Smooth muscle cell (in vitro differentiated cells): ENCODE measurements around the gene ARMC12. TPM values are rescaled to one million over a fixed set of nuclear protein-coding genes. Genes with fewer than 3 reads are reported as not detected.

Experiments
- DNase-seq: peaks from one replicate; lab custom pipeline; 2025; ENCODE audit not compliant: unreplicated experiment; lab: John Stamatoyannopoulos, UW
- H2AFZ ChIP-seq: fragments of 200-600 bp; sonication (generic); 2 replicates; pipeline ENCODE4 v1.6.0; 2016; ENCODE audit warnings: antibody characterized with exemption, low read depth, mild to moderate bottlenecking
- H3F3A ChIP-seq: fragments of 200-600 bp; sonication (generic); 2 replicates; pipeline ENCODE4 v1.6.0; 2017; ENCODE audit warnings: antibody characterized with exemption, low read depth
- H3K27ac ChIP-seq: fragments of 200-600 bp; sonication (generic); 2 replicates; pipeline ENCODE4 v1.5.1; 2016; ENCODE audit warnings: low read depth, mild to moderate bottlenecking
- H3K27me3 ChIP-seq: fragments of 200-600 bp; sonication (generic); 2 replicates; pipeline ENCODE4 v1.6.1; 2016; ENCODE audit warnings: low read depth, mild to moderate bottlenecking
- H3K36me3 ChIP-seq: fragments of 200-600 bp; sonication (generic); 2 replicates; pipeline ENCODE4 v1.5.1; 2016; ENCODE audit warnings: low read depth
- H3K4me1 ChIP-seq: fragments of 200-600 bp; sonication (generic); 2 replicates; pipeline ENCODE4 v1.5.1; 2016; ENCODE audit warnings: low read depth
- H3K4me2 ChIP-seq: fragments of 200-600 bp; sonication (generic); 2 replicates; pipeline ENCODE4 v1.6.0; 2016; ENCODE audit warnings: mild to moderate bottlenecking
- H3K4me3 ChIP-seq: fragments of 200-600 bp; sonication (generic); 2 replicates; pipeline ENCODE4 v1.5.1; 2016; ENCODE audit warnings: mild to moderate bottlenecking
- H3K79me2 ChIP-seq: fragments of 200-600 bp; sonication (generic); 2 replicates; pipeline ENCODE4 v1.6.0; 2016; ENCODE audit warnings: low read depth, mild to moderate bottlenecking
- H3K9ac ChIP-seq: fragments of 200-600 bp; sonication (generic); 2 replicates; pipeline ENCODE4 v1.6.0; 2016; ENCODE audit warnings: low read depth
- H3K9me3 ChIP-seq: fragments of 200-600 bp; sonication (generic); replicated peaks from 2 replicates; pipeline ENCODE4 v1.5.1; 2016; ENCODE audit warnings: low read depth
- H4K20me1 ChIP-seq: fragments of 200-600 bp; sonication (generic); 2 replicates; pipeline ENCODE4 v1.6.0; 2016; ENCODE audit warnings: low read depth
- CTCF ChIP-seq: fragments of 200-600 bp; sonication (generic); IDR thresholded peaks from 2 replicates; pipeline ENCODE4 v1.5.1; 2017; ENCODE audit warnings: borderline replicate concordance, mild to moderate bottlenecking, antibody characterized with exemption; ENCODE audit not compliant: insufficient read depth, poor library complexity, severe bottlenecking
- WGBS: methylation state at CpG from one replicate; pipeline ENCODE4 v1.1.7; 2016; ENCODE audit warnings: low lambda C conversion rate; 5-methylcytosine and 5-hydroxymethylcytosine counted together
- polyA plus RNA-seq: library from polyadenylated mRNA; unstranded; fragments of >200 nt; fragmentation: Nextera tagmentation; extraction: Ambion mirVana; gene quantifications from 2 replicates; pipeline ENCODE4 v1.2.1, GENCODE V29; 2016
- total RNA-seq: library from RNA; depleted of rRNA; stranded (reverse); fragments of >200 nt; gene quantifications from 2 replicates; pipeline ENCODE4 v1.2.3, GENCODE V29; 2014

Gene ARMC12
- total and polyA plus RNA-seq, 2 experiments from 2014 or later: 3.5 TPM; not detected in 1

- no peak for DNase-seq
- no peak overlapping the region for H2AFZ ChIP-seq
- H3K9me3 ChIP-seq: no peaks in the 10 kb centered on the region
- H3K4me3 ChIP-seq: no peak overlapping the region
- no peaks in the 10 kb centered on the region for H3K27me3 ChIP-seq
- no peaks in the 10 kb centered on the region for H3K79me2 ChIP-seq
- TF ChIP-seq CTCF: no peak
- H3K36me3 ChIP-seq: no peaks in the 10 kb centered on the region
- H4K20me1 ChIP-seq: no peaks in the 10 kb centered on the region
- no peak overlapping the region for H3K27ac ChIP-seq
- no peak overlapping the region for H3K4me2 ChIP-seq
- H3K4me1 ChIP-seq: peaks cover 24% of the 10 kb centered on the region
- whole genome bisulfite sequencing: 83% methylated on average over 4 of the region's 4 CpGs
- H3F3A ChIP-seq: peaks cover 5% of the 10 kb centered on the region
- H3K9ac ChIP-seq: no peak overlapping the region
Measured at GRCh38 chr6:35718375-35718736, 18.5 kb upstream of the ARMC12 start.

- Histone ChIP-seq H3K36me3 (no peaks in the 10 kb centered on the region), H3K27me3 (no peaks in the 10 kb centered on the region), H3K4me2 (peak overlapping the region; percentile 82), H4K20me1 (no peaks in the 10 kb centered on the region), H3K4me3 (no peak overlapping the region), H3K79me2 (no peaks in the 10 kb centered on the region), H3K9me3 (no peaks in the 10 kb centered on the region), H3K9ac (no peak overlapping the region), H2AFZ (peak overlapping the region; percentile 94), H3K4me1 (peaks cover 24% of the 10 kb centered on the region), H3K27ac (peak overlapping the region; percentile 37), H3F3A (peaks cover 5% of the 10 kb centered on the region)
- WGBS: 70% methylated on average over 2 of the region's 2 CpGs
- no peak for DNase-seq
- no peak for TF ChIP-seq CTCF
Measured at GRCh38 chr6:35718911-35719381, 17.9 kb upstream of the ARMC12 start.

- DNase-seq: no peak
- H3K4me2 ChIP-seq: peak overlapping the region; percentile 82
- H3K9me3 ChIP-seq: no peaks in the 10 kb centered on the region
- H3K79me2 ChIP-seq: no peaks in the 10 kb centered on the region
- TF ChIP-seq CTCF: no peak
- H3K9ac ChIP-seq: no peak overlapping the region
- H3K4me3 ChIP-seq: no peak overlapping the region
- H3K4me1 ChIP-seq: peaks cover 24% of the 10 kb centered on the region
- no peaks in the 10 kb centered on the region for H3K27me3 ChIP-seq
- peaks cover 5% of the 10 kb centered on the region for H3F3A ChIP-seq
- H3K36me3 ChIP-seq: no peaks in the 10 kb centered on the region
- no peaks in the 10 kb centered on the region for H4K20me1 ChIP-seq
- H3K27ac ChIP-seq: peak overlapping the region; percentile 37
- WGBS: 53% methylated on average over 5 of the region's 5 CpGs
- peak overlapping the region; percentile 94 for H2AFZ ChIP-seq
Measured at GRCh38 chr6:35719404-35719829, 17.4 kb upstream of the ARMC12 start.
